Gastrocnemius medialis (tissue), 4 donors: ENCODE measurements around the gene CLDN11.

Experiments used
- CTCF ChIP-seq, 5 experiments: fragments of 450-650 bp in 3 of 5; fragments of 200-600 bp in 2 of 5; sonication (generic) in 2 of 5; IDR thresholded peaks in 4 of 5; conservative IDR thresholded peaks in 1 of 5; 1 replicate in 4 of 5; 2 replicates in 1 of 5; pipeline ENCODE4 v1.5.1; 2016 to 2019; ENCODE audit warnings: antibody characterized with exemption in 5 of 5, mild to moderate bottlenecking in 3 of 5, moderate library complexity in 3 of 5
- POLR2A ChIP-seq, 2 donors: fragments of 450-650 bp; IDR thresholded peaks; one replicate each; pipeline ENCODE4 v1.6.1; 2017; ENCODE audit warnings: antibody characterized with exemption in 2 of 2, mild to moderate bottlenecking in 2 of 2, moderate library complexity in 2 of 2

GRCh38 chr3:170419557-170420087, 954 bp downstream of the CLDN11 start:
- TF ChIP-seq POLR2A (IDR thresholded peaks at IDR 0.05), result no peak
- no peak for TF ChIP-seq CTCF (IDR thresholded peaks at IDR 0.05 in 4 of 5, conservative IDR thresholded peaks at IDR 0.05 in 1 of 5)
